ENCODE data around the gene ZFHX3. TPM values are rescaled to one million over a fixed set of nuclear protein-coding genes. Genes with fewer than 3 reads are reported as not detected.
A peak's percentile ranks its signal among the peaks of the same experiment; 100 is the strongest.

ZFHX3 gene
- total RNA-seq, 6 experiments from 2014 or later, result 14.5 to 25.8 (median 15.8) TPM

GRCh38 chr16:72853575-72854266 lies 194.2 kb downstream of the ZFHX3 start:
- Mint-ChIP-seq H3K9me3 (no peaks in the 10 kb centered on the region), H3K4me3 (no peak overlapping the region), H3K27me3 (ENCODE audit: insufficient read depth) (peaks cover 8% of the 10 kb centered on the region), H3K4me1 (ENCODE audit: low read depth) (peaks cover 31% of the 10 kb centered on the region), H3K36me3 (ENCODE audit: low read depth) (peaks cover 20% of the 10 kb centered on the region), H3K27ac (no peak overlapping the region)
- DNase-seq, result no peak
- TF ChIP-seq, protein P1, sequence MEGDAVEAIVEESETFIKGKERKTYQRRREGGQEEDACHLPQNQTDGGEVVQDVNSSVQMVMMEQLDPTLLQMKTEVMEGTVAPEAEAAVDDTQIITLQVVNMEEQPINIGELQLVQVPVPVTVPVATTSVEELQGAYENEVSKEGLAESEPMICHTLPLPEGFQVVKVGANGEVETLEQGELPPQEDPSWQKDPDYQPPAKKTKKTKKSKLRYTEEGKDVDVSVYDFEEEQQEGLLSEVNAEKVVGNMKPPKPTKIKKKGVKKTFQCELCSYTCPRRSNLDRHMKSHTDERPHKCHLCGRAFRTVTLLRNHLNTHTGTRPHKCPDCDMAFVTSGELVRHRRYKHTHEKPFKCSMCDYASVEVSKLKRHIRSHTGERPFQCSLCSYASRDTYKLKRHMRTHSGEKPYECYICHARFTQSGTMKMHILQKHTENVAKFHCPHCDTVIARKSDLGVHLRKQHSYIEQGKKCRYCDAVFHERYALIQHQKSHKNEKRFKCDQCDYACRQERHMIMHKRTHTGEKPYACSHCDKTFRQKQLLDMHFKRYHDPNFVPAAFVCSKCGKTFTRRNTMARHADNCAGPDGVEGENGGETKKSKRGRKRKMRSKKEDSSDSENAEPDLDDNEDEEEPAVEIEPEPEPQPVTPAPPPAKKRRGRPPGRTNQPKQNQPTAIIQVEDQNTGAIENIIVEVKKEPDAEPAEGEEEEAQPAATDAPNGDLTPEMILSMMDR (IDR thresholded peaks at IDR 0.05), result no peak

GRCh38 chr16:72852421-72852820 lies 195.5 kb downstream of the ZFHX3 start:
- DNase-seq, result no peak
- Mint-ChIP-seq H3K4me1 (ENCODE audit: low read depth) (peaks cover 35% of the 10 kb centered on the region), H3K27ac (no peak overlapping the region), H3K27me3 (ENCODE audit: insufficient read depth) (peaks cover 8% of the 10 kb centered on the region), H3K4me3 (no peak overlapping the region), H3K36me3 (ENCODE audit: low read depth) (peaks cover 20% of the 10 kb centered on the region), H3K9me3 (no peaks in the 10 kb centered on the region)
- TF ChIP-seq, protein P1 (IDR thresholded peaks at IDR 0.05), result no peak

DNA sequence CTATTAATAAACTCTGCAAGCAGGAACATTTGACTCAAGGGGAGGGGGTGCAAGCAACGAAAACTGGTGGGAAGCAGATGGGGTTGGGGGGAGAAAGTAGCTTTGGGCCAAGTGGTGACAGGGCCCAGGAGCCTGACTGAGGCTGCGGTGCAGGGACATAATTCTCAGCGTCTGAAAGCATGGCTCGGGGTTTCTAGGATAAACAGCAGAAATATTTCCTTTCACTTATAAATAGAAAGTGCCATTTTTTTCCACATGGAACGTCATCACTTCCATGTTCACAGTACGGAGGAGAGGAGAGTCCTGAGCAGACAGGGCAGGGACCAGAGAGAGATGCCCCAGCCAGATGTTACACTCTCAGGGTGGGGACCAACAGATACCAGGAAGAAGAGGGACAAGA lies 197.1 kb downstream of the ZFHX3 start:
- peaks cover 42% of the 10 kb centered on the region for H3K4me1 Mint-ChIP-seq (ENCODE audit: low read depth)
- H3K36me3 Mint-ChIP-seq (ENCODE audit: low read depth), result peaks cover 18% of the 10 kb centered on the region
- H3K9me3 Mint-ChIP-seq, result no peaks in the 10 kb centered on the region
- H3K27ac Mint-ChIP-seq, result peak overlapping the region; percentile 96
- H3K4me3 Mint-ChIP-seq, result peak overlapping the region; percentile 29
- peak; percentile 16 for DNase-seq
- peaks cover 6% of the 10 kb centered on the region for H3K27me3 Mint-ChIP-seq (ENCODE audit: insufficient read depth)
- TF ChIP-seq, protein P1 (IDR thresholded peaks at IDR 0.05), result no peak

DNA sequence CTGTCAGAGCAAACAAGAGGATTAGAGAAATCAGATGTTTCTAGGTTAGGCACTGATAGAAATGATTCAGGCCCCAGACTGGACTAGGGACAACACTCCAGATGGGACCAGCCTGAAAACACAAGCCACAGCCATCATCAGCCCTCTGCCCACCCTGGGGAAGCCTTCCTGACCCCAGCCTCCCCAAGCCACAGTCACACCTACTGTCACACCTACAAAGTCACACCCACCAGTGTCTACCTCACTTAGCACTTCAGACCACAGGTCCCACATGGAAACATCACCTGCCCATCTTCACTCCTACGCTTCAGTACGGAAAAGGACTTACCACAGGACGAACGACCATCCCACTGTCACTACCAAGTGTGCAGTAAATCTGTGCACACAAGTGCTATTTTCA lies 197.9 kb downstream of the ZFHX3 start:
- Mint-ChIP-seq H3K27ac (peak overlapping the region; percentile 96), H3K9me3 (no peaks in the 10 kb centered on the region), H3K36me3 (ENCODE audit: low read depth) (peaks cover 23% of the 10 kb centered on the region), H3K4me3 (peak overlapping the region; percentile 8; the same call in 1 of the 2 replicates), H3K4me1 (ENCODE audit: low read depth) (peaks cover 48% of the 10 kb centered on the region), H3K27me3 (ENCODE audit: insufficient read depth) (peaks cover 6% of the 10 kb centered on the region)
- no peak for DNase-seq
- TF ChIP-seq, protein P1 (IDR thresholded peaks at IDR 0.05), result no peak

DNA sequence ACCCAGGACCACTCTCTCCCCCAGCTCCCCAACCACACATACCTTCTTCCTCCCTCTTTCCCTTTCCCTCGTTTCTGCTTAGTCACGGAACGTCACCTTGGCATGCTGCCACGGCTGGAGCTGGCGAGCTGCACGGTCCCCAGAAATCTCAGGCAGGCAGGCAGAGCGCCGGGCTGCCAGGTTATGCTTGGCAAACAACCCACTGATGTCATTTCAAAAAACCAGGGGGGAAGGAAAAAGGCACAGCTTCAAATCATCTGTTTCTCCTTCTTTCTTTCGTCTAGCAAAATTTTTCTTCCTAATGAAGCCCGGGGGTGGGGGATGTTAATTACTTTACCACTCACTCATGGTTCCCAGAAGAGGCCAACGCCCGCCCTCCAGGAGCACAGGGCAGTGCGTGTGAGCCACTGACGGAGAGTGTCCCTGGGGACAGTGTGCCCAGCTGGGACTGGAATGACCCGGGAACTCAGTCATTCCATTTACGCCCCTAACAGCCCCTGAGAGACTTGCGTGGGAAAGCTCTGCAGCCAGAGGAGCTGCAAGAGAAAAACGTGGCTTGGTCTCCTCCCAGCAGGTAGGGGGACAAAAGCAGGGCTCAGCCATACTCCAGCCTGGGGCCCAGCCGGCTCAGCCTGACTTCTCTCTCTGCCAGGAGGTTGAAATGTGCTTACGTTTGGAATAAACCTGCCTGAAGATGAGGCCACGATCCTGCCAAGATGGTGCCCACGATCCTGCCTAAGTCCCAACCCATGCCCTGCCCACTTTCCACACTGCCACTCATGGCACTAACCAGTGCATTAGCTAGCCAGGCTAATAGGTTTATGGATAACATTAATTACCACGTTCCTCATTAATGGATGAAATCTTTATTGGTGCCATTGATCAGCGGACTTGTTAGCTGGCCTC lies 198.9 kb downstream of the ZFHX3 start:
- TF ChIP-seq, protein P1 (IDR thresholded peaks at IDR 0.05), result no peak; the same call in 1 of the 2 replicates
- peaks cover 8% of the 10 kb centered on the region for H3K27me3 Mint-ChIP-seq (ENCODE audit: insufficient read depth)
- DNase-seq, result peak; percentile 90
- peaks cover 48% of the 10 kb centered on the region for H3K4me1 Mint-ChIP-seq (ENCODE audit: low read depth)
- peak overlapping the region; percentile 75 for H3K4me3 Mint-ChIP-seq
- H3K9me3 Mint-ChIP-seq, result no peaks in the 10 kb centered on the region
- H3K27ac Mint-ChIP-seq, result peak overlapping the region; percentile 96
- H3K36me3 Mint-ChIP-seq (ENCODE audit: low read depth), result peaks cover 24% of the 10 kb centered on the region

Data from HFFc6 (cell line).